ENCODE measurements around the gene NAA40.

NAA40 gene

DNA sequence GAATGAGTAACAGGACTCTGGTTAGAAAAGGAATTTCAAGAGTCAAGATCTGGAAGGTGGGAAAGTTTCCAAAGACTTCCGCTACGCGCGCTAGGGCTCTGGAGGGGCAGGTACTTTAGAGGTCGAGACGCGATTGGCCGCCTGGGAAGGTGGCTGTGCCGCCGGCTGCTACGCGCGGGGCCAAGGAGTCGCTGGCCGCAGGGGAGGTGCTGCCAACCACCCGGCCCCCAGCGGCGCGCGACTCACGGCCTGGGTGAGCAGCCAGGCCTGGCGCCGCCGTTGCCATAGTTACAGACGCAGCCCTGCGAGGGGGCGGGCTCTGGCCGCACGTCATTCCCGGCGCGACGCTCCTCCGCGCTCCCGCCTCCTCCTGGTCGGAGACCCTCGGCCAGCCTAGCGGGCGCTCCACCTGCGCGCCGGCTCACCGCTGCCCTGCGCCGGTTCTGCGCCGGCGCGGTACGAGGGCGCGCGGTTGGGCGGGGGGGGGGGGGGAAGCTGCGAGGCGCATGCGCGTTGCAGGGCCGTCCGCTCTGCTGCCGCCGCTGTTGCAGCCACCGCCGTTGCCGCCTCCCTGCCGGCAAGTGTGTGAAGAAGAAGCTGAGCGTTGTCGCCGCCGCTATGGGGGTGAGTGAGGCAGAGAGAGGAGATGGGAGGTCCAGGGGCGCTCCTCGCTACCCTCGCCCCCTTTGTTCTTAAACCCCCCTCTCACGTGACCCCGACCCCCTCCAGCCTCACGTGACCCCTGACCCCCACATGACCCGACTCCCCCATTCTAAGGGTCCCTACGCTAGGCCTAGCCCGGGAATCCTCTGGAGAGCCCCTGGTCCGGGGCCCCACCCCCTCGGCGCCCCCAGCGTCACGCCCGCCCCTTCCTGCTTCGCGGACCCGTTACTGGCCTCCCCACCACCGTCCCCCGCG is at the start of gene NAA40:
Gene NAA40, plus strand, starts transcription at position 524 of the 918 bp plus-strand sequence. Its CDS starts 95 bp downstream, at position 619.
- peak; percentile 93 for DNase-seq

DNA sequence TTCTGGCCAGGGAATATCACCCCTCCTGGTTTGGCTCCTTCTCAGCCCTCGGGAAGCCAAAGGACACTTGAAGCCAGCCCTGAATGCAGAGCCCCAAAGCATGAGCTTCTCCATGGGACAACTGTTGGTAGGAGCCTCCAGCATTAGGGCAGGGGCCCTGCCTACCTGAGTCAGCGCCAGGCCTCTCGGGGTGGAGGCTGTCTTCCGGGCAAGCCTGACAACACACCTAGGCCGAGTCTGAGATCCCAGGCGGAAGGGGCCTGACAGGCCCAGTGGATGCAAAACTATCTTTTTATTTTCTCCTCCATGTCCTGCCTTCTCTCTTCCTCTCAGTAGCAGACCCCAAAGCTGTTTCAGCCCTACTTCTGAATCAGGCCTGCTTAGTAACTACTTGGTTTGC is 49.5 kb upstream of the NAA40 start:
- no peak for DNase-seq

DNA sequence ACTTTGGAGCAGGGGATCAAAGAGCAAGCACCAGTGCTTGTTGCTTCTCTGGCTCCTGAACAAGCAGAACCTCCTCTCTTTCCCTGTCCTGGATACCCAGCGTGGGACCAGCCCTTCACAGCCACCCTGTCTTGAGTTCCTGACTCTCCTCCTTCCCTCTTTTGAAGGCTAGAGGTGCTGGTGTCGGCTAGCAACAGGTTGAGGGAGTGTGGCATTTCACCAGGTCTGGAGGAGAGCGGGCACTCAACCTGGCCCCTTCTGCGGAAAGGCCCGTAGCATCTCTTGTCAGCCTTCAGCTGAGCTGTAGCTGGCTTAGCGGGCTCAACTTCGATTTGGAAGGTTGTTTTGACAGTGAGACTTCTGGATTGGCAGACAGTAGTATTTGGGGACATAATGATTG is 48.4 kb upstream of the NAA40 start:
- DNase-seq = no peak

DNA sequence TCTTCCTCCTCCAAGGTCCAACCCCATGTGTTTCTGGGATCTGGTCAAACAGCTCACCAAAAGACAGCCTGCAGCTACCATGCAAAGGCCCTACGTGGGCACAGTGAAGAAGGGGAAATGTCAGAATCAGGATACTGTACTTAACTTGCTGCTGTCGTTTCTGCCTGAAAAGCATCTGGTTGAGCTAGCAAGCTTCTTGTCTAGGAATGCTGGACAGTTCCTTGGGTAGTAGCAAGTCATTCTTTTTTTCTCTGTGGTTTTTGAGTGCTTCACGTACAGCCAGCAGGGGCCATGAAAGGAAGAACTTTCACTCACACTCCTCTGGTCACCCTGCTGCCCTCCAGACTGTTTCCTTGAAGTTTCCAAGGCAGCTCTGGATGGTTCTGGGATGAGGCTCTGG is 46.6 kb upstream of the NAA40 start:
- peak; percentile 61 for DNase-seq

DNA sequence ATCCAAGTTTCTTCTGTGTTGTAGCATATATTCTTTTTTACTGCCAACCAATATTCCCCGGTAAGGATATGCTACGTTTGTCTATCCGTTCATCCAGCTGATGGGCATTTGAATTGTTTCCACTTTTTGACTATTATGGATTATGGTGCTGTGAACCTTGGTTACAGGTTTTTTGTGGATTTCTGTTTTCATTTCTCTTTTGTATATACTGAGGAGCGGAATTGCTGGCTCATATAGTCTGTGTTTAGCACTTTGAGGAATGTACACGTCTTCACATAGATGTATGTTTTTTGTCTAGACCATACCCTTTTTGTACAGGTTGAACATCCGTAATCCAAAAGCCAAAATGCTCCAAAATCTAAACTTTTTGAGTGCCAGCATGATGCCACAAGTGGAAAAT is 45.4 kb upstream of the NAA40 start:
- DNase-seq = no peak

DNA sequence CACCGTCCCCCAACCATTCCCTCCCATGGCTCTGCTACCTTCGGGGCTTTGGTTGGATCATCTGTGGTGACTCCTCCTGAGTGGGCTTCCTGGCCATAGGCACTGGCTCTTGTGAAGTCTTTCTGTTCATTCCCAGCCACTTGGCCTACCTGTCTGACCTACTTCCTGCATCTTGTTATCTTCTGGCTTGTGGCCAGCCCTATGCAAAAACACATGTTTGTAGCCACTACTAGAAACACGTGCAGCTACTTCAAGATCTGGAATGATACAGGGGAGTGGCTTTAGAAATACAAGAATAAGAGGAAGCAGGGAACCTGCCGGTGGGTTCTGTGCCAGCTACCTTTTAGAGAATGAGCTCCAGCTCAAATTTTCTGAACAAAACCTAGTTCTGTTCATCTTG is 42.7 kb upstream of the NAA40 start:
- no peak for DNase-seq

DNA sequence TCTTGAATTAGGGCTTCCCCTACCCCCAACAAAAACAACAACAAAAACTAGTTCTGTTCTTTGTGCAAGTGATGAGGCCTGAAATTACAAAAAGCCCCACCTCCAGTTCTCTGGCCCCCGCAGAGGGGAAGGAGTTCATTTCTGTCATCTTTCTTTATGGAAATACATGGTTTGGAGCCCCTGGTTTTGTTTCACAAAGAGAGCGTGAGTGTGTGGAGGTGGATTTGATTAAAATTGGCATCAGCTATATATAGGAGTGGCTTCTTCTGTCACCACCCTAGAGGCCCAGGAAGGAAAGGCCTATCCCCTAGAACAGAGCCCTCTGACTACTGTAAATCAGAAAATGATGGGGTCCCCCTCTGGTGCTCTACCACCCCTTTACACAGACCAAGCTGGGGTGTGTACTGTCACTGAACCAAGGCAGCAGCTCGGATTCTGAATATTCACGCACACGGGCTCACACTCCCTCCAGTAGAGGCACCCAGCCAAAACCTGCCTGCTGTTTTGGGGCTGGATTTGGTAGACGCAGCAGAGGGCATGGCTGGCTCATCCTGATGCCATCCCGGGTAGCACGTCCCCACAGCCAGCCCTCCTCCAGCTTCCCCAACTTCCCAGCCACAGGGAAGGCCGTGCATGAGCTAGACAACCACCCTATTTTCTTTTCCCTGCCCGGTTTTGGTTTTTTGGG is 41.2 kb upstream of the NAA40 start:
- no peak for DNase-seq

DNA sequence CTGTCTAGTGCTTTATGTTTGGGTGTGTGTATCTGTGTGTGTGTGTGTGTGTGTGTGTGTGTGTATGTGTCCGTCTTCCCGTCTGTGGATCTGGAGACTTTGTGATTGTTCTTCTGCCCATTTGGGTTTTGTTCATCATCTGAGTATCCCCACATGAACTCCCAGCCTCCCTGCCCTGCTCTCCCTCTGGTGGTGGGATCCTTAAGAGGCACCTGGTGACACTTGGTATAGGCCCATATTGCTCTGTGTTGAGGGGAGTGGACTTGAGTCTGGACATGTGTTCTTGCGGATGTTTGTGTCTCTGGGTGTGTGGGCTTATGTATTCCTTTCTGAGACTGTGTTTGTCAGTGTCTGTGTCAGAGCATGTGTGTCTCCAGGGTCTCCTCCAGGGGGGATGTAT is 37.1 kb upstream of the NAA40 start:
- DNase-seq = no peak

DNA sequence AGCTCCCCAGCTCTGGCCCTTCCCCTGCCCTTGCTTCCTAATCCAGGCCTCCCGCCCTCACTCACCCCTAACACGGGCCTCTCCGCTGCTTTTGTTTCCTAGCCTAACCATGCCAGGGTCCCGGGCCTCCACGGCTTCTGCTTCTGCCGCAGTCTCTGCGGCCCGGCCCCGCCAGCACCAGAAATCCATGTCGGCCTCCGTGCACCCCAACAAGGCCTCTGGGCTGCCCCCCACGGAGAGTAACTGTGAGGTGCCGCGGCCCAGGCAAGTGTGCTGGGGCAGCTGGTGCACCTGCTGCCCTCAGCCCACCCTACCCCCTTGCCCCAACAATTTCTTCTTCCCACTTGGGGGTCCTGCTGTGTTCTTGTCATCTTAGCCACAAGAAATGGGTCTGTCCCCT is 34.9 kb upstream of the NAA40 start:
- DNase-seq = no peak

DNA sequence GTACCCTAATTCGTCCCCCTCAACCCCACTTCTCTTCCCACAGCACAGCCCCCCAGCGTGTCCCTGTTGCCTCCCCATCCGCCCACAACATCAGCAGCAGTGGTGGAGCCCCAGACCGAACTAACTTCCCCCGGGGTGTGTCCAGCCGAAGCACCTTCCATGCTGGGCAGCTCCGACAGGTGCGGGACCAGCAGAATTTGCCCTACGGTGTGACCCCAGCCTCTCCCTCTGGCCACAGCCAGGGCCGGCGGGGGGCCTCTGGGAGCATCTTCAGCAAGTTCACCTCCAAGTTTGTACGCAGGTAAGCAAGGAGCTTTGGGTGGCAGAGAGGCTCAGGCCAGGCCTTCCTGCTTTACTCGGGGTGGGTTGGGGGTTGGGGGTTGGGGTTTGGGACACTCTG is 34.1 kb upstream of the NAA40 start:
- DNase-seq = no peak

DNA sequence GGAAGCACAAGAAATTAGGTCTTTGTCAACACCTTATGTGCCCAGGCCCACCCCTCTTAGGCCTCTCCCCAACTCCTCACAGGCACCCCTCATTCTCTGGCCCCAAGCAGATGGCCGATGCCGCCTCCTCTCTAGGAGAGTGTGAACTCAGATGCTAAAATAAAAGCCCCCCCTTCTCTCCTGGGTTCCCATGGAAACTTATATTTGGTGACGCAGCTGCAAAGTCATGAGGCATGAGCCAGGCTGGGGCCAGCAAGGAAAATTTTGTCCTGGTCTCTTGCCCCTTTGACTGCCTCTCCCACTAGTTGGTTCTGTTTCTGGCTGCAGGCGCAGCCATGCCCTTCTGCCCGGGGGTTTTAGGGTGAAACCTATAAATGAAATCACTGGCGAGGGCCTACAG is 33.6 kb upstream of the NAA40 start:
- DNase-seq = no peak

DNA sequence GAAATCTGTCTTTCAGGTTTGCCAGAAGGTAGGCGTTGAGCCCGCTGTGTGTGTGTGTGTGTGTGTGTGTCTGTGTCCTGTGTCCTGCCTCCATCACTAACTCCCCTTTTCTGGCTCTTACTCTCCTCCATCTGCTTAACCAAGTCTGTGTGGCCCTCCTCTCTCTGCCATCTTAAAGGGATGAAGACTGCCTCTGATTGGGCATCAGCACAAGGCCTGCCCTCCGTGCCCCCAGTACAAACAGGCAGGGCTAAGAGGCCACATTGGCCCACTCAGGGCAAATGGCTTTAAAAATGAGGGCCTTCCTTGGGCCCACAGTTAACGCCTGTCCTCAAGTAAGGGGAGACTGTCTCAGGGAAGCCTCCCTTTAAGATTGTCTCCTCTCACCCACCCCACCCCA is 32.7 kb upstream of the NAA40 start:
- DNase-seq = no peak

DNA sequence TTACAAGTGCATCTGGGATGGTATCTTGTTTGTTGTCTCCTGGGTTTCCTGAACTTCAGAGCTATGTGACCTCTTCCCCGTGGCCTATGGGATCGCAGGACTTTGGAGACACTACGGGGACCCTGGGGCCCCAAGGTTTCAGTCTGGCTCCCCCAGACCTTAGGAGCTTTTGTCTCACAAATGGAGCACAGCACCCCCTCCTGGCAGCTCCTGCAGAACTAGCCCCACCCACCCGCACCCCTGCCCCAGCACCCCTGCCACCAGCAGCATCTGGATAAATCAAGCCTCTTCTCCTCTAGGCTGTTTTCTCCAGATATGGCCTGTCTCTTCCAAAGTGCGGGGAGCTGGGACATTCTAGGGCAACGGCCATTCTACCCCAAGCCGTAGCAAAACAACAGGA is 32.2 kb upstream of the NAA40 start:
- no peak for DNase-seq

DNA sequence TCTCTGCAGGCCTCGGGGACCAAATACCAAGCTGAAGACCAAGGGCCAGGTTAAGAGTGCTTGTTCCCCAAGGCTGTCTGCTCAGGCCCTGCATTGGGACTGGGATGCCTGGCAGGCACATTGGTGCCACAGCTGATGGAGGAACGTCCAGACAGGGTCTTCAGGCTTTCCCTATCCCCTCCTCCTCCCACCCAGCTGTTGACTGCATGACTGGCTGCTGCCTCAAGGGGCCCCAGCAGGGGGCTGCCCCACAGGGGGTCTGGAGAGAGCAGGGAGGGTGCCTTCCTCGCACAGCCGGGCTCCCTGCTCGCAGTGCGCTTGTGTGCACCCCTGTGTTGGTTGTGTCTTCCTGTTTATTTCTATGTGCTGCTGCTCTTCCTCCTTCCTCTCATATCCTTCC is 31.7 kb upstream of the NAA40 start:
- DNase-seq = no peak

DNA sequence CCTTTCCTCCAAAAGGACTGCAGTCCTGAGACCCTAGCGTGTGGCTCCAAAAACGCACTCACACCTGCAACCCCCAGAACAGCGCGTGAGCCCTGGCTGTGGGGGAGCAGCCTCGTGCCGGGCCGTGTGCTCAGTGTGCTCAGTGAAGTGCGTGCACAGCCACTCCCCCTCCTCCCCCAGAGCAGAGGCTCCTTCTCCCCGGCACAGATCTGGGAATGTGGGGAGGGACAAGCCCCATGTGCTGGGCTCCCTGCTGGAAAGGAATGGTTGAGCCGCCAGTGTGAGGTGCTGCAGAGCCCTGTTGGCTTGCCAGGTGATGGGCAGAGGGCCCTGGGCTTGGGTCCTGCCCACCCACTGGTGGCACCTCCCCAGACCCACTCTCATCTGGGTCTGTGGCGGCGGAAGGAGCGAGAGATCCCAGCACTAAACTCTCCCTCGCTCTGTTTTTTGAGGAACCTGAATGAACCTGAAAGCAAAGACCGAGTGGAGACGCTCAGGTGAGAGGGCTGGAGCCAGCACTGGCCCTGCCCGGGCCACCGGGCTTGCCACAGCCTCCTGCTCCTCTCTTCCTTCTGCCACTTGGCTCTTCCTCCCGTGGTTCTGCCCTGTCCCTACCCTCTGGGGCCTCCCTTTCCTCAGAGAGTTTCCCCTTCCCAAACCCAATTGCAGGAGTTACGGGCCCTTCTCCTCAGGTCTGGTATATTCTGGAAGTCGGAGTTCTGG is 30.8 kb upstream of the NAA40 start:
- DNase-seq = no peak

DNA sequence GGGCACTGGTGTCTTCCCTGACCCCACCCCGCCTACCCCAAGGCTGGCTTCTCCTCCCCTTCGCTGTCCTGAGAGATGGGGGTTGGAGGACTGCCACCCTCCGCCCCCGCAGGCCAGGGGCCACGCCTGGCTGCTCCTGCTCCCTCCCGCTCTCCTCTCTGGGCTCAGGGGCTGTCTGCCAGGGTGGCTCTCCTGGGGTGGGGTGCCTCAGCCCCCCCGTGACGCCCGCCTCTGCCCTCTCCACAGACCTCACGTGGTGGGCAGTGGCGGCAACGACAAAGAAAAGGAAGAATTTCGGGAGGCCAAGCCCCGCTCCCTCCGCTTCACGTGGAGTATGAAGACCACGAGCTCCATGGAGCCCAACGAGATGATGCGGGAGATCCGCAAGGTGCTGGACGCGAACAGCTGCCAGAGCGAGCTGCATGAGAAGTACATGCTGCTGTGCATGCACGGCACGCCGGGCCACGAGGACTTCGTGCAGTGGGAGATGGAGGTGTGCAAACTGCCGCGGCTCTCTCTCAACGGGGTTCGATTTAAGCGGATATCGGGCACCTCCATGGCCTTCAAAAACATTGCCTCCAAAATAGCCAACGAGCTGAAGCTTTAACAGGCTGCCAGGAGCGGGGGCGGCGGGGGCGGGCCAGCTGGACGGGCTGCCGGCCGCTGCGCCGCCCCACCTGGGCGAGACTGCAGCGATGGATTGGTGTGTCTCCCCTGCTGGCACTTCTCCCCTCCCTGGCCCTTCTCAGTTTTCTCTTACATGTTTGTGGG is 30.0 kb upstream of the NAA40 start:
- no peak for DNase-seq

DNA sequence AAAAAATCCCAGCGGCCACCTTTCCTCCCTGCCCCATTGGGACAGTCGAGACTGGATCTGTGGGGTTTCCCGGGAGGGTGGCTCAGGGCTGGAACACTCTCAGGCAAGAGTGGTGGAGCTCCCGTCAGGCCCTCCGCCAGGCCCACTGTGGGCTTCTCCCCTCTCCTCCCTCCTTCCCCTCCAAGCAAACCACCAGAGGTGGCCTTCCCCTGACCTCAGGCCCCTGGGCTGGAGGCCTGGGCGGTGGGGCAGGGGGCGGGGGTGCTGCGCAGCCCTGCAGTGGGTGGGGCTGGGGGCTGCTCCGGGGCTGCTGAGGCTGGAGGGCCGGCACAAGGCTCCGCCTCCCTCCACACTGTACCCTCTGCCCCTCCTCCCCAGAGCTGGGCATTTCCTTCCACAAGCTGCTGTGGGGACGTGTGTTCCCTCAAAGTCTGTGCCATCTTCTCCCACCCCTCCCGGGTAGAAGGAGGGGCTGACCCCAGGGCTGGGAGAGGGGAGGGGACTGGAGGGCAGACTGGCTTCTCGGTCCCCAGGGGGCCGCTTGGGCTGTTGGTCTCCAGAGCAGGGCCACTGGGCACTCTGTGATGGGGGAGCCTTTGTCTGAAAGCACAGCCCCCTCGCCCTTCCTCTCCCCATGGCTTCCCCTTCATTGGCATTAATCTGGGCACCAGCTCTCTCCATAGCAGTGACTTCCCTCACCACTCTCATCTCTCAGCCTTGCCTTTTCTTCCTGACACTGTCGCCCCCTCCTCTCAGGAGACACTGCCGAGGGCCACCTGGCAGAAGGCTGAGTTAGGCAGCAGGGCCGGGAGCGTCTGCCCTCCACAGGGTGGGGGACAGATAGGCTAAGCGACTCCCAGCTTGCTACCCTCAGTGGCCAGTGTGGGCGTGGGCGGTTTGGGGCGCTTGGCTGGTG is 29.0 kb upstream of the NAA40 start:
- DNase-seq = no peak

DNA sequence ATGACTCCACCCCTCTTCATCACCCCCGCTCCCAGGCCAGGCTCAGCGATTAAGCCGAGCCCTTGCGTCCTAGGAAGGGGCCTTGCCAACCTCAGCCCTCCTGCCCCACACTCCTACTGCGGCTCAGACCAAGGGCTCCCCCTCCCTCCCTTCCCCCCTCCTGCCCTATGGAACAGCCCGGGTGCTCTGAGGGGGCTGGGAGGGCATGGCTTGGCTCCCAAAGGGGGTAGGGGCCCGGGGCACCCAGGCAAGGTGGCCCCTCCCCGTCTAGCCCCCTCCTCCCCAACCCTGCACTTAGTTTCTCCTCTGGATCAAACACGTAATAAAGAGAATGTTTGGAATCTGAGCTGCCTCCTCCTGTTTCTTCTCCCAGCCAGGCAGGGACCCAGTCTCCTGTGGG is 28.1 kb upstream of the NAA40 start:
- no peak for DNase-seq

DNA sequence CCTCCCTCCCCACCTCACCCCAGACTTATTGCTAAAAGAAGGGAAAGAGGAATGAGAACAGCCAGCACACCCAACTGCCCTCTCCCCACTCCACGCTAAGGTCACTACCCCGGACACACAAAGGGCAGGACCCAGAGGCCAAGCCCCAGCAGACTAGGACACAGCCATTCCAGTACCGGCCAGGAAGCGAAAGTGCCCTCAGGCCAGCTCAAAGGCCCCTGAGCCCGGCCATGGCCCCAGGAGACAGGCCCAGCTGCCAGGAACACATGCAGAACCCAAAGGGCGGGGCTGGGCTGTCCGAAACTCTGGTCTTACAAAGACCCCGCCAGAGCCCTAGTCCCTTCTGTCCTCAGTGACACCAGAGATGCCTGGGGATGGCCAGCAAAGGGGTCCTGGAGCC is 27.4 kb upstream of the NAA40 start:
- DNase-seq = no peak

DNA sequence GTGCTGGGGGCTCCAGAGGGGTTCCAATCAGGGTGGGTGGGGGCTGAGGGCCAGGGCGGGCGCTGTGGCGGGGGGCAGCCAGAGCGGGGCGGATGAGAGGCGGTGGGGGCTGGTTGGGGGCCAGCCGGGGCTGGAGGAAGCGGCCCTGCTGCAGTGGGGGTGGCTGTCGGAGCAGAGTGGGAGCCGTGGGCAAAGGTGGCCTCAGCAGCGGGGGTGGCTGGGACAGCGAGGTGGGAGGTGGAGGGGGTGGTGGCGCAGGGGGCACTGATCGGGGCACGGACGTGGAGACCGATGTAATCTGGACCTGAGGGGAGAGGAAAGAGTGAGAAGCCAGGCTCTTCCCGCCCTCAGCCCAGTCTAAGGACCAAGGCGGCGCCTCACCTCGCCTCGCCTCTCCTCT is 26.9 kb upstream of the NAA40 start:
- DNase-seq = no peak

DNA sequence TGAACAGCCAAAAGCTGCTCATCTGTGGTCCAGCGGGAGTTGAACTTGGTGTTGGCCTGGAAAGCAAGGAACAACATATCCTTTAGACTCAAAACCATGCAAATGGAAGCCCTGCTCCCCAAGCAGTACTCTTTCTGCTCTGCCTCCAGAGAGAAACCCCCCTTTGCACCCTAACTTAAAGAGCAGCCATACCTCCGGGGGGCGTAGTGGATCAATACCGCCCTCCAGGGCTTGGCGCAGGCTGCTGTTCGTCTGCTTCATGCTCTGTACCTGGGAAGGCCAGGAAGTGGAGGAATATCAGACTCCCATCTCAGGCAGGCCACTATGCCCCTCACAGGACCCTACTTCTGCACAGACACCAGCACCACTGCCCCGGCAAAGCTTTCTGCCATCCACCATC is 26.1 kb upstream of the NAA40 start:
- no peak for DNase-seq

Measured in MV-4-11 (cell line).